ENCODE measurements around the gene LAMTOR4.

The LAMTOR4 gene

DNA sequence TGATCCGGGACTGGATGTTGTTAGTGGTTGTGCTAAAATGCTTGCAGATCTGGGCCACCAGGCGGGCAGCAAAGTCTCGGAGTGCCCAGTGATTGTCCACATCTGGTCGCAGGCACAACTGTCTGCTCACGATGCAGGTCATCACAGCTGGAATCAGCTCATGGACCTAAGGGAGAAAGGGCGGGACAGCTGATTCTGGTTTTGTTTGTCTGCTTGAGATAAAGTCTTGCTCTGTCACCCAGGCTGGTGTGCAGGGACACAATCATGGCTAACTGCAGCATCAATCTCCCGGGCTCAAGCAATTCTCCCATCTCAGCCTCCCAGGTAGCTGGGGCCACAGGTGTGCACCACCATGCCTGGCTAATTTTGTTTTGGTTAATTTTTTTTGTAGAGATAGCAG lies 37.6 kb upstream of the LAMTOR4 start:
- peaks cover 3% of the 10 kb centered on the region for H3K79me1 ChIP-seq (ENCODE audit: low read depth, low read length)
- H2BK5ac ChIP-seq (ENCODE audit: low read length): no peak overlapping the region
- H3K4me3 ChIP-seq (ENCODE audit: low read length in 2 of 2): no peak overlapping the region
- DNase-seq (ENCODE audit: low spot score): no peak
- no peak overlapping the region for H3K18ac ChIP-seq (ENCODE audit: low read length)
- no CpG with 5 or more reads among the region's 7 CpGs for WGBS, 2 donors (ENCODE audit: extremely low coverage in 2 of 2, insufficient read length in 2 of 2, insufficient replicate concordance in 1 of 2)
- H3K14ac ChIP-seq (ENCODE audit: low read length): no peak overlapping the region
- H3K4ac ChIP-seq (ENCODE audit: low read length): no peak overlapping the region
- H2BK15ac ChIP-seq (ENCODE audit: low read length): no peak overlapping the region
- H3K9ac ChIP-seq (ENCODE audit: low read depth, low read length, poor library complexity): no peak overlapping the region
- H2BK120ac ChIP-seq (ENCODE audit: low read depth, low read length): no peak overlapping the region
- H4K91ac ChIP-seq (ENCODE audit: low read depth, low read length, poor library complexity): no peak overlapping the region
- H4K8ac ChIP-seq (ENCODE audit: low read depth, low read length): no peak overlapping the region
- H2AFZ ChIP-seq (ENCODE audit: low read length): no peak overlapping the region
- no peak overlapping the region for H3K23ac ChIP-seq (ENCODE audit: low read depth, low read length, poor library complexity)
- H2AK5ac ChIP-seq (ENCODE audit: low read depth, low read length): no peak overlapping the region
- peaks cover 0 to 2% of the 10 kb centered on the region in 2 donors for H3K9me3 ChIP-seq (replicated peaks in 1 of 2; ENCODE audit: control insufficient read depth in 2 of 2, insufficient read depth in 1 of 2, low read depth in 1 of 2, low read length in 2 of 2)
- peaks cover 55 to 87% of the 10 kb centered on the region in 2 donors for H3K36me3 ChIP-seq (replicated peaks in 1 of 2; ENCODE audit: control insufficient read depth in 2 of 2, insufficient read depth in 2 of 2, low read length in 2 of 2)
- no peaks in the 10 kb centered on the region for H3K4me1 ChIP-seq (ENCODE audit: control insufficient read depth in 2 of 2, insufficient read depth in 1 of 2, low read depth in 1 of 2, low read length in 2 of 2)
- H2BK12ac ChIP-seq (ENCODE audit: low read length): no peak overlapping the region
- H3K27me3 ChIP-seq (ENCODE audit: control insufficient read depth in 3 of 3, insufficient read depth in 3 of 3, low read depth in 1 of 3, low read length in 3 of 3): no peaks in the 10 kb centered on the region
- no peak overlapping the region for H3K27ac ChIP-seq (replicated peaks; ENCODE audit: low read length)
- no peak overlapping the region for H3K4me2 ChIP-seq (ENCODE audit: insufficient read depth, low read length, poor library complexity, severe bottlenecking)

- no peak overlapping the region for H3K4me2 ChIP-seq (ENCODE audit: insufficient read depth, low read length, poor library complexity, severe bottlenecking)
These were observed 36.8 kb upstream of the LAMTOR4 start for GRCh38 chr7:100111914-100112313.

GRCh38 chr7:100115026-100115425 lies 33.7 kb upstream of the LAMTOR4 start:
- H3K36me3 ChIP-seq (replicated peaks in 1 of 2; ENCODE audit: control insufficient read depth in 2 of 2, insufficient read depth in 2 of 2, low read length in 2 of 2): peaks cover 27 to 54% of the 10 kb centered on the region in 2 donors
- no peak overlapping the region for H3K27ac ChIP-seq (replicated peaks; ENCODE audit: low read length)
- no peak for DNase-seq (ENCODE audit: low spot score)
- no peaks in the 10 kb centered on the region for H3K27me3 ChIP-seq (ENCODE audit: control insufficient read depth in 3 of 3, insufficient read depth in 3 of 3, low read depth in 1 of 3, low read length in 3 of 3)
- no peak overlapping the region for H3K18ac ChIP-seq (ENCODE audit: low read length)
- H4K8ac ChIP-seq (ENCODE audit: low read depth, low read length): no peak overlapping the region
- peaks cover 5% of the 10 kb centered on the region for H3K79me1 ChIP-seq (ENCODE audit: low read depth, low read length)
- no peak overlapping the region for H3K4ac ChIP-seq (ENCODE audit: low read length)
- H3K14ac ChIP-seq (ENCODE audit: low read length): no peak overlapping the region
- H3K9me3 ChIP-seq (replicated peaks in 1 of 2; ENCODE audit: control insufficient read depth in 2 of 2, insufficient read depth in 1 of 2, low read depth in 1 of 2, low read length in 2 of 2): peaks cover 0 to 2% of the 10 kb centered on the region in 2 donors
- H2BK15ac ChIP-seq (ENCODE audit: low read length): no peak overlapping the region
- no peak overlapping the region for H3K4me3 ChIP-seq (ENCODE audit: low read length in 2 of 2)
- H2AK5ac ChIP-seq (ENCODE audit: low read depth, low read length): no peak overlapping the region
- H3K4me2 ChIP-seq (ENCODE audit: insufficient read depth, low read length, poor library complexity, severe bottlenecking): no peak overlapping the region
- no CpG with 5 or more reads among the region's 7 CpGs for WGBS, 2 donors (ENCODE audit: extremely low coverage in 2 of 2, insufficient read length in 2 of 2, insufficient replicate concordance in 1 of 2)
- no peak overlapping the region for H3K23ac ChIP-seq (ENCODE audit: low read depth, low read length, poor library complexity)
- H2BK12ac ChIP-seq (ENCODE audit: low read length): no peak overlapping the region
- no peak overlapping the region for H4K91ac ChIP-seq (ENCODE audit: low read depth, low read length, poor library complexity)
- H2BK120ac ChIP-seq (ENCODE audit: low read depth, low read length): no peak overlapping the region
- H2AFZ ChIP-seq (ENCODE audit: low read length): no peak overlapping the region
- H3K9ac ChIP-seq (ENCODE audit: low read depth, low read length, poor library complexity): no peak overlapping the region
- H3K4me1 ChIP-seq (ENCODE audit: control insufficient read depth in 2 of 2, insufficient read depth in 1 of 2, low read depth in 1 of 2, low read length in 2 of 2): no peaks in the 10 kb centered on the region
- no peak overlapping the region for H2BK5ac ChIP-seq (ENCODE audit: low read length)

More at GRCh38 chr7:100111914-100112313, 36.8 kb upstream of the LAMTOR4 start:
- no peak overlapping the region for H4K8ac ChIP-seq (ENCODE audit: low read depth, low read length)
- no peak overlapping the region for H2BK15ac ChIP-seq (ENCODE audit: low read length)
- no peaks in the 10 kb centered on the region for H3K27me3 ChIP-seq (ENCODE audit: control insufficient read depth in 3 of 3, insufficient read depth in 3 of 3, low read depth in 1 of 3, low read length in 3 of 3)
- H3K4me3 ChIP-seq (ENCODE audit: low read length in 2 of 2): no peak overlapping the region
- no peak overlapping the region for H2BK120ac ChIP-seq (ENCODE audit: low read depth, low read length)
- no peak overlapping the region for H3K23ac ChIP-seq (ENCODE audit: low read depth, low read length, poor library complexity)
- peaks cover 3% of the 10 kb centered on the region for H3K79me1 ChIP-seq (ENCODE audit: low read depth, low read length)
- H3K9ac ChIP-seq (ENCODE audit: low read depth, low read length, poor library complexity): no peak overlapping the region
- no peak overlapping the region for H3K14ac ChIP-seq (ENCODE audit: low read length)
- peaks cover 49 to 83% of the 10 kb centered on the region in 2 donors for H3K36me3 ChIP-seq (replicated peaks in 1 of 2; ENCODE audit: control insufficient read depth in 2 of 2, insufficient read depth in 2 of 2, low read length in 2 of 2)
- H3K18ac ChIP-seq (ENCODE audit: low read length): no peak overlapping the region
- no peak overlapping the region for H2AK5ac ChIP-seq (ENCODE audit: low read depth, low read length)
- no peak overlapping the region for H3K27ac ChIP-seq (replicated peaks; ENCODE audit: low read length)
- no peak overlapping the region for H4K91ac ChIP-seq (ENCODE audit: low read depth, low read length, poor library complexity)
- no peak overlapping the region for H3K4ac ChIP-seq (ENCODE audit: low read length)
- peaks cover 0 to 2% of the 10 kb centered on the region in 2 donors for H3K9me3 ChIP-seq (replicated peaks in 1 of 2; ENCODE audit: control insufficient read depth in 2 of 2, insufficient read depth in 1 of 2, low read depth in 1 of 2, low read length in 2 of 2)
- H3K4me1 ChIP-seq (ENCODE audit: control insufficient read depth in 2 of 2, insufficient read depth in 1 of 2, low read depth in 1 of 2, low read length in 2 of 2): no peaks in the 10 kb centered on the region
- no peak overlapping the region for H2BK12ac ChIP-seq (ENCODE audit: low read length)
- WGBS, 2 donors (ENCODE audit: extremely low coverage in 2 of 2, insufficient read length in 2 of 2, insufficient replicate concordance in 1 of 2): no CpG with 5 or more reads among the region's 13 CpGs
- H2AFZ ChIP-seq (ENCODE audit: low read length): no peak overlapping the region
- DNase-seq (ENCODE audit: low spot score): no peak
- H2BK5ac ChIP-seq (ENCODE audit: low read length): no peak overlapping the region

DNA sequence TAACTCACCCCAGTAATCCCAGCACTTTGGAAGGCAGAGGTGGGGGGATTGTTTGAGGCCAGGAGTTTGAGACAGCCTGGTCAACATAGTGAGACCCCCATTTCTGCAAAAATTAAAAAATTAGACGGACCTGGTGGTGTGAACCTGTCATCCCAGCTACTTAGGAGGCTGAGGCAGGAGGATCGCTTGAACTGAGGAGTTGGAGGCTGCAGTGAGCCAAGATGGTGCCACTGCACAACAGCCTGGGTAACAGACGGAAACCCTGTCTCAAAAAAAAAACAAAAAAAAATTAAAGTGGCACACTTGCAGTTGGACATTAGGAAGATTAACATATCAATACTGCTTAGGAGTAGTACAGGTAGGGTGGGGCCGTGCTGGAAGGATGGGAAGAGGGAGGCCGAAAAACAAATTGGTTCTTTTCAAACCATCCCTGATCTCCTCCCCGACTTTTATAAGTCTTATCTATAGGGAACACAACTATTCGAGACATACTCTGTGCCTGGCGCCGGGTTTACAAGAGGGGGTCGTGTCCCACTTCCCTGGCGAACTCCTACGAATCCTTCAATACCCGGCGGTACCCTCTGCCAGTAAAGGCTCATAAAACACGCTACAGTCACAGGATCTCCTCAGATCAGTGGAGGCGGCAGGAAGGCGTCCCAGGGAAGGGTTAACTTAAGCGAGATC lies 30.2 kb upstream of the LAMTOR4 start:
- peak overlapping the region; percentile 79 for H2AFZ ChIP-seq (ENCODE audit: low read length)
- no peak overlapping the region for H3K27ac ChIP-seq (replicated peaks; ENCODE audit: low read length)
- peak overlapping the region; percentile 62 to 96 for H3K4me3 ChIP-seq (ENCODE audit: low read length in 2 of 2)
- peak overlapping the region; percentile 94 for H3K9ac ChIP-seq (ENCODE audit: low read depth, low read length, poor library complexity)
- H2BK12ac ChIP-seq (ENCODE audit: low read length): no peak overlapping the region
- H3K27me3 ChIP-seq (ENCODE audit: control insufficient read depth in 3 of 3, insufficient read depth in 3 of 3, low read depth in 1 of 3, low read length in 3 of 3): no peaks in the 10 kb centered on the region
- H3K4me2 ChIP-seq (ENCODE audit: insufficient read depth, low read length, poor library complexity, severe bottlenecking): peak overlapping the region; percentile 72
- H3K18ac ChIP-seq (ENCODE audit: low read length): no peak overlapping the region
- no peak overlapping the region for H2BK120ac ChIP-seq (ENCODE audit: low read depth, low read length)
- peaks cover 5% of the 10 kb centered on the region for H3K79me1 ChIP-seq (ENCODE audit: low read depth, low read length)
- no peak overlapping the region for H4K8ac ChIP-seq (ENCODE audit: low read depth, low read length)
- peaks cover 8 to 26% of the 10 kb centered on the region in 2 donors for H3K36me3 ChIP-seq (replicated peaks in 1 of 2; ENCODE audit: control insufficient read depth in 2 of 2, insufficient read depth in 2 of 2, low read length in 2 of 2)
- no peak overlapping the region for H2AK5ac ChIP-seq (ENCODE audit: low read depth, low read length)
- no peak overlapping the region for H3K14ac ChIP-seq (ENCODE audit: low read length)
- no peak for DNase-seq (ENCODE audit: low spot score)
- H3K9me3 ChIP-seq (replicated peaks in 1 of 2; ENCODE audit: control insufficient read depth in 2 of 2, insufficient read depth in 1 of 2, low read depth in 1 of 2, low read length in 2 of 2): no peaks in the 10 kb centered on the region
- no CpG with 5 or more reads among the region's 18 CpGs for WGBS, 2 donors (ENCODE audit: extremely low coverage in 2 of 2, insufficient read length in 2 of 2, insufficient replicate concordance in 1 of 2)
- H2BK15ac ChIP-seq (ENCODE audit: low read length): peak overlapping the region; percentile 11
- no peak overlapping the region for H4K91ac ChIP-seq (ENCODE audit: low read depth, low read length, poor library complexity)
- H2BK5ac ChIP-seq (ENCODE audit: low read length): no peak overlapping the region
- H3K4me1 ChIP-seq (ENCODE audit: control insufficient read depth in 2 of 2, insufficient read depth in 1 of 2, low read depth in 1 of 2, low read length in 2 of 2): peaks cover 4 to 5% of the 10 kb centered on the region in 2 donors
- no peak overlapping the region for H3K4ac ChIP-seq (ENCODE audit: low read length)
- peak overlapping the region; percentile 3 for H3K23ac ChIP-seq (ENCODE audit: low read depth, low read length, poor library complexity)

All from neuronal stem cell (in vitro differentiated cells).